Right lobe of liver (tissue), 4 donors: ENCODE measurements around the gene SYNE2.

ENCODE experiments used
- POLR2A ChIP-seq: fragments of 450-650 bp; IDR thresholded peaks from one replicate; pipeline ENCODE4 v1.6.1; 2017; ENCODE audit warnings: antibody characterized with exemption, mild to moderate bottlenecking
- TF ChIP-seq, protein P1 (sequence below), 4 donors: fragments of 200-600 bp in 3 of 4; fragments of 450-650 bp in 1 of 4; IDR thresholded peaks; one replicate each; pipeline versions ENCODE4 v1.5.1 to v1.8.0; 2016 to 2022; ENCODE audit warnings: antibody characterized with exemption in 4 of 4, mild to moderate bottlenecking in 2 of 4
- donor health status: DM: no; HTN: no; CAD: no.
- donor health status: DM: no; HTN: no; CAD: no.
- donor health status: DM: no; HTN: yes; CAD: no.

DNA sequence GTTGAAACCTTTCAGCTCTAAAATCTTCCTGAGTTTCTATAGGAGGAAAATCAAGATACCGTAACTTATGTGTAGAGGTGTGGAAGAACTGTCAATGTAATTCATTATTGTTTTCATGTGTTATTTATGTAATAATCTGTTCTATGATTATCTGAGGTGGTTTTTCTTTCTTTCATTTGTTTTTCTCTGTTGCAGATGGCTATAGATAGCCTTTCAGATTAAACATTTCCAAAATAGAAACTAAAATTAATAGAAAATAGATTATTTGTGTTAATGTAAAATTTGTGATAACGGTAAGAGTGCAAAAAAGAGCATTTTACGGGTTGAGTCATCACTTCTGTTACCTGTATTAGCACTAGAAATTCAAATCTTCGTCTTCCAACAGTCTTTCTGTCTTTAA lies 128.8 kb downstream of the SYNE2 start:
- TF ChIP-seq, protein P1, sequence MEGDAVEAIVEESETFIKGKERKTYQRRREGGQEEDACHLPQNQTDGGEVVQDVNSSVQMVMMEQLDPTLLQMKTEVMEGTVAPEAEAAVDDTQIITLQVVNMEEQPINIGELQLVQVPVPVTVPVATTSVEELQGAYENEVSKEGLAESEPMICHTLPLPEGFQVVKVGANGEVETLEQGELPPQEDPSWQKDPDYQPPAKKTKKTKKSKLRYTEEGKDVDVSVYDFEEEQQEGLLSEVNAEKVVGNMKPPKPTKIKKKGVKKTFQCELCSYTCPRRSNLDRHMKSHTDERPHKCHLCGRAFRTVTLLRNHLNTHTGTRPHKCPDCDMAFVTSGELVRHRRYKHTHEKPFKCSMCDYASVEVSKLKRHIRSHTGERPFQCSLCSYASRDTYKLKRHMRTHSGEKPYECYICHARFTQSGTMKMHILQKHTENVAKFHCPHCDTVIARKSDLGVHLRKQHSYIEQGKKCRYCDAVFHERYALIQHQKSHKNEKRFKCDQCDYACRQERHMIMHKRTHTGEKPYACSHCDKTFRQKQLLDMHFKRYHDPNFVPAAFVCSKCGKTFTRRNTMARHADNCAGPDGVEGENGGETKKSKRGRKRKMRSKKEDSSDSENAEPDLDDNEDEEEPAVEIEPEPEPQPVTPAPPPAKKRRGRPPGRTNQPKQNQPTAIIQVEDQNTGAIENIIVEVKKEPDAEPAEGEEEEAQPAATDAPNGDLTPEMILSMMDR (IDR thresholded peaks at IDR 0.05), result no peak
- no peak for TF ChIP-seq POLR2A
